Measurements from ENCODE around the gene GALNT2. TPM values are rescaled to one million over a fixed set of nuclear protein-coding genes. Genes with fewer than 3 reads are reported as not detected.
A peak's percentile ranks its signal among the peaks of the same experiment; 100 is the strongest.

The GALNT2 gene
- total and polyA plus RNA-seq, 4 donors, result 47.5 to 182 (median 114) TPM

DNA sequence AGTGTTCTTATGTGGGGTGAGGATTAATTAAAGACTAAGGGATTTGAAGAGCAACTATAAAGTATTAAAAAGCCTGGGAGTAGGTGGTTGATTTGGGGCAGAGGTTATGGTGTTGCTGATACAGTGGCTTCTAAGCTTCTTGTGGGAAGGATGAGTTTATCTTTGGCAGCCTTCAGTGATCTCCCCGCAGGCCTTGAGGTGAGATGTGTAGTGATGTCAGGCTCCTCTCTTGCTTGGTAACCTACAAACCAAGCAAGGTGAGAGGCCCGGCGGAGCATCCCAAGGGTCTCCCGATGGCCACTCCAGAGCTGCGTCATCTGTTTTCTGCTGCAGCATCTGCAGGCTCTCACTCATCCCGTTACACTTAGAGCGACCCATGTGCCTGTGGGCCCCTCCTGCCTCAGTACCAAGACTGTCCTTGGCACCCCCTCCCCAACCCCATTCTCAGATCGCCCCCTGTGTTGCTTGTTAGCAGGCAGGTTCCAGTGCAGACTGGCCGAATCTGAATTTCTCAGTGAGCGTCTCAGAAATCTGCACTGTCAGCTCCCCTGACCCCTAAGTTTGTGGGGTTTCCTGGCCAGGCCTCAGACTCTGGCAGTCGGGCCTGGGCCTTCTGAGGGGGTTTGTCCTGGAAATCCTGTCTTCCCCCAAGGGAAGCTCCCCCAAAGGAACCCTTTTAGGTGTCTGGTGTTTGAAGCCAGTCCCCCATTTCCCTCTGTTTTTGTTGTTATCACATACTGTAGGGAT lies 77.9 kb downstream of the GALNT2 start:
- Histone ChIP-seq H3K4me1 (ENCODE audit: control insufficient read depth in 4 of 4, insufficient read depth in 4 of 4, low read length in 3 of 4) (peaks cover 28 to 72% (median 56%) of the 10 kb centered on the region in 4 donors), H3K36me3 (ENCODE audit: control insufficient read depth in 4 of 4, insufficient read depth in 3 of 4, low read depth in 1 of 4, low read length in 3 of 4) (no peaks in the 10 kb centered on the region), H3K4me3 (ENCODE audit: low read depth in 1 of 3, low read length in 3 of 3) (no peak overlapping the region), H3K9ac (ENCODE audit: low read depth in 1 of 2, low read length in 2 of 2) (no peak overlapping the region), H3K9me3 (ENCODE audit: control insufficient read depth in 4 of 4, low read length in 3 of 4) (no peaks in the 10 kb centered on the region), H3K27ac (ENCODE audit: low read depth in 1 of 2, low read length in 2 of 2) (peak overlapping the region in 1 of 2 donors; percentile 19), H3K27me3 (ENCODE audit: control insufficient read depth in 4 of 4, insufficient read depth in 4 of 4, low read length in 3 of 4) (no peaks in the 10 kb centered on the region)
- TF ChIP-seq ZBTB33 (IDR thresholded peaks at IDR 0.05), result no peak
- TF ChIP-seq, protein P1, sequence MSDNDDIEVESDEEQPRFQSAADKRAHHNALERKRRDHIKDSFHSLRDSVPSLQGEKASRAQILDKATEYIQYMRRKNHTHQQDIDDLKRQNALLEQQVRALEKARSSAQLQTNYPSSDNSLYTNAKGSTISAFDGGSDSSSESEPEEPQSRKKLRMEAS (IDR thresholded peaks at IDR 0.05), result no peak
- no peak for TF ChIP-seq HNF4A (conservative IDR thresholded peaks at IDR 0.05)
- TF ChIP-seq JUND (IDR thresholded peaks at IDR 0.05), result no peak
- TF ChIP-seq TAF1 (conservative IDR thresholded peaks at IDR 0.05), result no peak
- TF ChIP-seq HNF4G (IDR thresholded peaks at IDR 0.05), result no peak
- no peak for TF ChIP-seq FOXA2 (IDR thresholded peaks at IDR 0.05)
- TF ChIP-seq FOXA1 (IDR thresholded peaks at IDR 0.05), result no peak
- no peak for TF ChIP-seq YY1 (IDR thresholded peaks at IDR 0.05)
- TF ChIP-seq GABPA (IDR thresholded peaks at IDR 0.05 in 1 of 2, conservative IDR thresholded peaks at IDR 0.05 in 1 of 2), result no peak
- no peak for DNase-seq (ENCODE audit: low spot score)
- 93% methylated on average over 11 of the region's 11 CpGs for WGBS

- peak overlapping the region in 1 of 2 donors; percentile 19 for H3K27ac ChIP-seq (ENCODE audit: low read depth in 1 of 2, low read length in 2 of 2)
- 61% methylated on average over 8 of the region's 8 CpGs for WGBS
- TF ChIP-seq NR2F2 (IDR thresholded peaks at IDR 0.05) (no peak), EGR1 (IDR thresholded peaks at IDR 0.05; ENCODE audit: low read depth in 2 of 2) (no peak), CTCF (IDR thresholded peaks at IDR 0.05; ENCODE audit: low read depth, low read length, missing input control) (no peak), HNF4A (conservative IDR thresholded peaks at IDR 0.05) (no peak), REST (IDR thresholded peaks at IDR 0.05) (no peak), FOXA2 (IDR thresholded peaks at IDR 0.05) (no peak), HNF4G (IDR thresholded peaks at IDR 0.05) (no peak)
- TF ChIP-seq, protein P2, sequence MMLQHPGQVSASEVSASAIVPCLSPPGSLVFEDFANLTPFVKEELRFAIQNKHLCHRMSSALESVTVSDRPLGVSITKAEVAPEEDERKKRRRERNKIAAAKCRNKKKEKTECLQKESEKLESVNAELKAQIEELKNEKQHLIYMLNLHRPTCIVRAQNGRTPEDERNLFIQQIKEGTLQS (IDR thresholded peaks at IDR 0.05), result no peak
- H3K4me3 ChIP-seq (ENCODE audit: low read depth in 1 of 3, low read length in 3 of 3), result no peak overlapping the region
- peak; percentile 71 for DNase-seq (ENCODE audit: low spot score)
- H3K9ac ChIP-seq (ENCODE audit: low read depth in 1 of 2, low read length in 2 of 2), result no peak overlapping the region
- H3K27me3 ChIP-seq (ENCODE audit: control insufficient read depth in 4 of 4, insufficient read depth in 4 of 4, low read length in 3 of 4), result no peaks in the 10 kb centered on the region
- no peaks in the 10 kb centered on the region for H3K36me3 ChIP-seq (ENCODE audit: control insufficient read depth in 4 of 4, insufficient read depth in 3 of 4, low read depth in 1 of 4, low read length in 3 of 4)
- H3K9me3 ChIP-seq (ENCODE audit: control insufficient read depth in 4 of 4, low read length in 3 of 4), result no peaks in the 10 kb centered on the region
- H3K4me1 ChIP-seq (ENCODE audit: control insufficient read depth in 4 of 4, insufficient read depth in 4 of 4, low read length in 3 of 4), result peaks cover 23 to 66% (median 51%) of the 10 kb centered on the region in 4 donors
These were observed 78.5 kb downstream of the GALNT2 start for GRCh38 chr1:230145505-230145899.
